ENCODE measurements around the gene POLRMT. TPM values are rescaled to one million over a fixed set of nuclear protein-coding genes. Genes with fewer than 3 reads are reported as not detected.

POLRMT gene
- total RNA-seq, 1 experiment from 2014 or later = 139 TPM

DNA sequence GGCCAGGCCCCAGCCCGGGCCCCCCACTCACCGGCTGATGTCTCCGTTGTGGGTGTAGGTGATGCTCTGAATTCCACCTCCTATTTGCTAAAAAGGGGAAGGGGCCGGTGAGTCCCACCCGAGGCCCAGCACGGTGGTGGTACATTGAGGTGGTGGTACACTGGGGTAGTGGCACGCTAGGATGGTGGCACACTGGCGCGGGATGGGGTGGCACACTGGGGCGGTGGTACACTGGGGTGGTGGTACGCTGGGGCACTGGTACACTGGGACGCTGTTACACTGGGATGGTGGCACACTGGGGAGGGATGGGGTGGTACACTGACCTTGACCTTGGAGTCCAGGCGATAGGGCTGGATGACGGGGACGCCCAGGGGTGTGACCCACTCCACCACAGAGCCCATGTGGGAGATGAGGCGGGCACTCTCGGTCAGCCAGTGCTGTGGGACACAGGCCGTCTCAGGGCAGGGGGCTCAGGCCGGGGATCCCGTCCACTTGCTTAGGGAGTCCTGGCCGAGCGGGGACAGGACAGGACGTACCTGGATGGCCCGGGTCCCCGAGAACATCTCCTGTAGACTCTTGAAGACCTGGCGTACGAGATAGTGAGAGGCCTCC, 14.6 kb downstream of the POLRMT start (continued):
- TF ChIP-seq ARID4B (CRISPR knock-in tag; IDR thresholded peaks at IDR 0.05; ENCODE audit: borderline replicate concordance) = no peak

GRCh38 chr19:618247-618619, 15.1 kb downstream of the POLRMT start:
- H3K27ac Mint-ChIP-seq = no peak overlapping the region
- H3K36me3 Mint-ChIP-seq = peaks cover 20% of the 10 kb centered on the region
- H3K4me3 Mint-ChIP-seq = no peak overlapping the region
- no peaks in the 10 kb centered on the region for H3K27me3 Mint-ChIP-seq (ENCODE audit: low read depth)
- no peak for DNase-seq (ENCODE audit: low spot score)
- ATAC-seq = no peak
- ChIA-PET CTCF (interaction anchor here (1.1 to 1.7 kb wide), 2 partner anchors 29 to 116 kb away, joined by 3 read pairs; no protein-coding TSS in a partner anchor), POLR2A (no interaction called here)
- no peaks in the 10 kb centered on the region for H3K4me1 Mint-ChIP-seq
- no peak for TF ChIP-seq TP53 (CRISPR knock-in tag; IDR thresholded peaks at IDR 0.05)
- TF ChIP-seq TCF7 (CRISPR knock-in tag; IDR thresholded peaks at IDR 0.05; ENCODE audit: low read depth) = no peak
- no peak for TF ChIP-seq FOXK1 (CRISPR knock-in tag; IDR thresholded peaks at IDR 0.05)
- no peak for TF ChIP-seq EMX1 (CRISPR knock-in tag; IDR thresholded peaks at IDR 0.05)
- TF ChIP-seq SMAD3 (CRISPR knock-in tag; IDR thresholded peaks at IDR 0.05; ENCODE audit: borderline replicate concordance) = no peak
- TF ChIP-seq ARID4B (CRISPR knock-in tag; IDR thresholded peaks at IDR 0.05; ENCODE audit: borderline replicate concordance) = no peak
- TF ChIP-seq, protein P1, sequence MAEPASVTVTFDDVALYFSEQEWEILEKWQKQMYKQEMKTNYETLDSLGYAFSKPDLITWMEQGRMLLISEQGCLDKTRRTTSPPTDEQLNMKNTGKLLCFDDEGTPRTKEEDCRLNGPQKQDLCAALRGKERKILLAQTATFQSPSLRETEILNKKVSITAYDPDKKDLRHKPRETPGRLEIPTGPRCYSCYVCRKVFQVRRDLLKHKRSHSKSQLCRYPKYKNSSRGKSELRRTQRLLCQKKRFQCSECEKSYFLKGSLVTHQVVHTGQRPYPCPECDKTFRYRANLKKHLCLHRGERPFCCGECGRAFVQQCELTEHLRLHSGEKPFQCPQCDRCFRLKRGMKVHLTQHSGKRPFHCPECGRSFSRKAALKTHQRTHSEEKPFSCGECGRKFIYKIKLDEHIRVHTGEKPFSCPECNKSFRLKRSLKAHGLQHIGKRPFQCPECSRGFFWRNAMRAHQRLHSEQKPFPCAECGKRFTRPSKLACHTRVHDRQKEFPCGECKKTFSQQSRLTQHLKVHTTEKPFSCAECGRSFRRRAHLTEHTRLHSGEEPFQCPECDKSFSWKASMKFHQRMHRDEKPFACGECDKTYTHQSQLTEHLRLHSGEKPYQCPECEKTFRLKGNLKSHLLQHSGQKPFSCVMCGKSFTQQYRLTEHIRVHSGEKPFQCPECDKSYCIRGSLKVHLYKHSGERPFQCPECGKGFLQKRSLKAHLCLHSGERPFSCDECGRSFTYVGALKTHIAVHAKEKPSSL (CRISPR knock-in tag; conservative IDR thresholded peaks at IDR 0.05) = no peak
- no peak for TF ChIP-seq ZNF232 (CRISPR knock-in tag; IDR thresholded peaks at IDR 0.05)
- TF ChIP-seq JUN (CRISPR knock-in tag; IDR thresholded peaks at IDR 0.05) = no peak
- TF ChIP-seq MXD4 (CRISPR knock-in tag; IDR thresholded peaks at IDR 0.05; ENCODE audit: borderline replicate concordance) = no peak
- no peak for TF ChIP-seq E2F1 (CRISPR knock-in tag; IDR thresholded peaks at IDR 0.05)
- no peak for TF ChIP-seq ZNF416 (CRISPR knock-in tag; IDR thresholded peaks at IDR 0.05)
- TF ChIP-seq SMAD4 (CRISPR knock-in tag; IDR thresholded peaks at IDR 0.05) = no peak
- no peak for TF ChIP-seq ZNF396 (CRISPR knock-in tag; IDR thresholded peaks at IDR 0.05; ENCODE audit: borderline replicate concordance)
- H3K9me3 Mint-ChIP-seq = no peaks in the 10 kb centered on the region
